Natural killer cell (primary cell): ENCODE results near the gene EIF5B. TPM values are rescaled to one million over a fixed set of nuclear protein-coding genes. Genes with fewer than 3 reads are reported as not detected.

ENCODE experiments used
- ATAC-seq, 3 donors: fragments of 150-1000 bp in 2 of 3; fragments of 200-7000 bp in 1 of 3; cut with Tn5 transposase; 1 replicate in 1 of 3; 2 replicates in 2 of 3; pipeline ENCODE4 v1.10.0; 2021; ENCODE audit warnings: mild to moderate bottlenecking in 2 of 3, moderate library complexity in 2 of 3
- DNase-seq, 2 donors: peaks; one replicate each; pipeline versions ENCODE4 v3.0.0 to v3.0.0-alpha.2; 2013 to 2021; ENCODE audit warnings: mixed read lengths in 1 of 2
- H3K27ac ChIP-seq: one replicate; pipeline ENCODE4 v1.5.1; 2013; ENCODE audit warnings: mild to moderate bottlenecking, low read length
- H3K27me3 ChIP-seq: one replicate; pipeline ENCODE4 v1.6.1; 2013; ENCODE audit warnings: low read length; ENCODE audit not compliant: control insufficient read depth, insufficient read depth
- H3K36me3 ChIP-seq: one replicate; pipeline ENCODE4 v1.6.1; 2013; ENCODE audit warnings: low read length; ENCODE audit not compliant: control insufficient read depth, insufficient read depth
- H3K4me1 ChIP-seq: one replicate; pipeline ENCODE4 v1.6.1; 2013; ENCODE audit warnings: low read length; ENCODE audit not compliant: control insufficient read depth, insufficient read depth
- H3K4me3 ChIP-seq: one replicate; pipeline ENCODE4 v1.5.1; 2013; ENCODE audit warnings: low read length
- H3K9me3 ChIP-seq: one replicate; pipeline ENCODE4 v1.6.1; 2013; ENCODE audit warnings: low read length; ENCODE audit not compliant: control insufficient read depth, insufficient read depth
- H3K27ac Mint-ChIP-seq, 2 donors: one replicate each; pipeline ENCODE4 v1.8.0; 2022; ENCODE audit warnings: mild to moderate bottlenecking in 2 of 2, mixed read lengths in 2 of 2, moderate library complexity in 1 of 2
- H3K27me3 Mint-ChIP-seq, 2 donors: one replicate each; pipeline ENCODE4 v1.8.0; 2022; ENCODE audit warnings: low read depth in 2 of 2, mixed read lengths in 2 of 2
- H3K36me3 Mint-ChIP-seq: one replicate; pipeline ENCODE4 v1.8.0; 2022; ENCODE audit warnings: mixed read lengths
- H3K4me1 Mint-ChIP-seq, 2 donors: one replicate each; pipeline ENCODE4 v1.8.0; 2022; ENCODE audit warnings: mixed read lengths in 2 of 2
- H3K4me3 Mint-ChIP-seq: one replicate; pipeline ENCODE4 v1.8.0; 2022; ENCODE audit warnings: mild to moderate bottlenecking, moderate library complexity, mixed read lengths
- H3K9me3 Mint-ChIP-seq, 2 donors: one replicate each; pipeline ENCODE4 v1.8.0; 2022; ENCODE audit warnings: mixed read lengths in 2 of 2
- WGBS: methylation state at CpG from one replicate; pipeline ENCODE4 v1.1.7; 2013; ENCODE audit warnings: missing lambda C conversion rate; ENCODE audit not compliant: insufficient coverage; 5-methylcytosine and 5-hydroxymethylcytosine counted together
- intact Hi-C: fragments of 100-400 bp; cut with micrococcal nuclease; formaldehyde crosslinking; loops from one replicate; pipeline ENCODE4 v1.14.2; 2022
- total RNA-seq, 4 donors: library from RNA; stranded (reverse); fragments of 120-200 nt in 1 of 4; gene quantifications; one replicate each; pipeline versions ENCODE4 v1.2.3 to v1.2.4, GENCODE V29; 2013 to 2022
- TF ChIP-seq, protein P1 (sequence below): fragments of 200-600 bp; IDR thresholded peaks from one replicate; pipeline ENCODE4 v1.8.0; 2022; ENCODE audit warnings: antibody characterized with exemption

The EIF5B gene
- total RNA-seq, 3 donors from 2014 or later (not counting 1 experiment from before 2014, with no cell fraction given), result 33.5 to 40.6 (median 40.3) TPM

DNA sequence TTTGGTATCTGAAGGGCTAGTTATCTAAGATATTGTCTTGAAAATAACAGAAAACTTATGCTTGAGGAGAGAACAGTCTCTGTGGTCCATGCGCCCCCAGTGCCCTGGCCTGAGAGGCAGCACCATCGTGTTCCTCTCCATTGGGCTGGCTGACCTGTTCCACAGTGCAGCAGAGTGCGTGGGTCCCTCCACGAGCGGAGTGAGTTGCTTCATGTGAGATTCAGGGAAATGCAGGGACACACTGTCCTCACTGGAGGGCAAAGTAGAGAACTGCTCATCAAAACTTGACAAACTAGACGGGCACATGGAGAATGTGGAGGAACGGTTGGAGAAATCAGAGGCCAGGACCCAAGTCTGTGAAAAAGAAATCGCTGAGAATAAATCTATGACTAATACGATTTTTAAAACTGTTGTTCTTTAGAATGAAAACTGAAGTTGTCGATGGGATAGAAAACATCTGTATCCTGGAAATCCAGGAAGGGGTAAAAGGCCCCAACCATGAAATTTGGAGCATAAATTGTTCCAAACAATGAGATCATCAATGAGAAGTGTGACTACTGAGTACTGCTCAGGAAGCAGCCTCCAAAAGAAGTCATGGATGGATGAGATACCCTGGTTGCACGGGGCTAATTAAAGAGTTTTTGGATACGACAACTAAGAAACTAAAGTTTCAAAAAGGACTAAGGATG lies 94.5 kb downstream of the EIF5B start:
- Mint-ChIP-seq H3K9me3 (no peaks in the 10 kb centered on the region), H3K27ac (peak overlapping the region in 1 of 2 donors; percentile 18), H3K4me3 (no peak overlapping the region), H3K27me3 (no peaks in the 10 kb centered on the region), H3K36me3 (no peaks in the 10 kb centered on the region), H3K4me1 (peaks cover 14 to 24% of the 10 kb centered on the region in 2 donors)
- no peak overlapping the region for H3K4me3 ChIP-seq
- H3K27me3 ChIP-seq, result no peaks in the 10 kb centered on the region
- DNase-seq, result no peak
- peaks cover 19% of the 10 kb centered on the region for H3K36me3 ChIP-seq
- no peaks in the 10 kb centered on the region for H3K9me3 ChIP-seq
- intact Hi-C loops, result no loop called here
- TF ChIP-seq, protein P1, sequence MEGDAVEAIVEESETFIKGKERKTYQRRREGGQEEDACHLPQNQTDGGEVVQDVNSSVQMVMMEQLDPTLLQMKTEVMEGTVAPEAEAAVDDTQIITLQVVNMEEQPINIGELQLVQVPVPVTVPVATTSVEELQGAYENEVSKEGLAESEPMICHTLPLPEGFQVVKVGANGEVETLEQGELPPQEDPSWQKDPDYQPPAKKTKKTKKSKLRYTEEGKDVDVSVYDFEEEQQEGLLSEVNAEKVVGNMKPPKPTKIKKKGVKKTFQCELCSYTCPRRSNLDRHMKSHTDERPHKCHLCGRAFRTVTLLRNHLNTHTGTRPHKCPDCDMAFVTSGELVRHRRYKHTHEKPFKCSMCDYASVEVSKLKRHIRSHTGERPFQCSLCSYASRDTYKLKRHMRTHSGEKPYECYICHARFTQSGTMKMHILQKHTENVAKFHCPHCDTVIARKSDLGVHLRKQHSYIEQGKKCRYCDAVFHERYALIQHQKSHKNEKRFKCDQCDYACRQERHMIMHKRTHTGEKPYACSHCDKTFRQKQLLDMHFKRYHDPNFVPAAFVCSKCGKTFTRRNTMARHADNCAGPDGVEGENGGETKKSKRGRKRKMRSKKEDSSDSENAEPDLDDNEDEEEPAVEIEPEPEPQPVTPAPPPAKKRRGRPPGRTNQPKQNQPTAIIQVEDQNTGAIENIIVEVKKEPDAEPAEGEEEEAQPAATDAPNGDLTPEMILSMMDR, result no peak
- no peak for ATAC-seq
- 95% methylated on average over 11 of the region's 12 CpGs for WGBS
- no peak overlapping the region for H3K27ac ChIP-seq
- no peaks in the 10 kb centered on the region for H3K4me1 ChIP-seq

DNA sequence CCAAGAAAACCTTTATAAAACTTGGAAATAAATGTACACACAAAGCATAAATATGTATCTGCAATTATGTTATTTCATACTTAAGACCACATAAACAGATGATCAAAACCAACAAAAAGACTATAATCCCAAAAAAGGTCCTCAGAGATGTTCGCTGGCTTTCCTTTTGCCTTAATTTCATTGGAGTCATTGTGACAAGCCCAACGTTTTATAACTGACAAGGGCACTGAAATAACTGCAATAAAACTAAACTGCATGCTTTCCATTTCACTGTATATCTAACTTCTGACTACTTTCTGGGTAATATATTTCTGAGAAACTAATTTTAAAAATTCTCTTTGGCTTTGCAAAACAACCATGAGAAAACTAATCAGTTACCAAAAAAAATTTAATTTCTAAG lies 96.2 kb downstream of the EIF5B start:
- Mint-ChIP-seq H3K36me3 (no peaks in the 10 kb centered on the region), H3K27ac (no peak overlapping the region), H3K4me3 (no peak overlapping the region), H3K9me3 (no peaks in the 10 kb centered on the region), H3K4me1 (peaks cover 14 to 24% of the 10 kb centered on the region in 2 donors), H3K27me3 (no peaks in the 10 kb centered on the region)
- Histone ChIP-seq H3K36me3 (peaks cover 15% of the 10 kb centered on the region), H3K27ac (no peak overlapping the region), H3K4me1 (no peaks in the 10 kb centered on the region), H3K27me3 (no peaks in the 10 kb centered on the region), H3K9me3 (no peaks in the 10 kb centered on the region), H3K4me3 (no peak overlapping the region)
- ATAC-seq (no peak), DNase-seq (no peak)
- TF ChIP-seq, protein P1, result no peak
- intact Hi-C loops, result no loop called here
- WGBS, result 84% methylated on average over 2 of the region's 2 CpGs

DNA sequence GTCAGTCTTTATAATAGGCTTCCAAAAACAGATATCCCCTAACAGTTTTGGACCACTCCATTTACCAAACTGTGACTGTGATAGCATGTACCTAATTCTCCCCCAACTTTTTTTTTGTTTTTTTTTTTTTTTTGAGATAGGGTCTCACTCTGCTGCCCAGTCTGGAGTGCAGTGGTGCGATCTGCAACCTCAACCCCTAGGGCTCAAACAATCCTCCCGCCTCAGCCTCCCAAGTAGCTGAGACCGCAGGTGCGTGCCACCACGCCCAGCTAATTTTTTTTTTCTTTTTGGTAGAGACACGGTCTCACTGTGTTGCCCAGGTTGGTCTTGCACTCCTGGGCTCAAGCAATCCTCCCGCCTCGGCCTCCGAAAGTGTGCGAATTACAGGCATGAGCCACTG lies 99.7 kb downstream of the EIF5B start:
- no peak for ATAC-seq
- intact Hi-C loops, result no loop called here
- H3K27me3 Mint-ChIP-seq, result no peaks in the 10 kb centered on the region

More for the DNA sequence above, 99.7 kb downstream of the EIF5B start:
- peaks cover under 1 to 5% of the 10 kb centered on the region in 2 donors for H3K4me1 Mint-ChIP-seq
- no peaks in the 10 kb centered on the region for H3K9me3 Mint-ChIP-seq
- Histone ChIP-seq H3K4me1 (no peaks in the 10 kb centered on the region), H3K9me3 (no peaks in the 10 kb centered on the region), H3K27ac (no peak overlapping the region), H3K4me3 (no peak overlapping the region), H3K36me3 (peaks cover 28% of the 10 kb centered on the region), H3K27me3 (no peaks in the 10 kb centered on the region)
- TF ChIP-seq, protein P1, result no peak
- H3K27ac Mint-ChIP-seq, result no peak overlapping the region
- H3K36me3 Mint-ChIP-seq, result no peaks in the 10 kb centered on the region
- no peak overlapping the region for H3K4me3 Mint-ChIP-seq
- DNase-seq, result no peak
- 98% methylated on average over 10 of the region's 10 CpGs for WGBS
